Chondrocyte (in vitro differentiated cells): ENCODE measurements around the gene NR5A1. TPM values are rescaled to one million over a fixed set of nuclear protein-coding genes. Genes with fewer than 3 reads are reported as not detected.

Experiments
- DNase-seq: peaks from one replicate; pipeline ENCODE4 v3.0.0; 2021; ENCODE audit warnings: mixed read lengths, low spot score
- H3K27ac Mint-ChIP-seq: one replicate; pipeline ENCODE4 v1.8.0; 2021; ENCODE audit warnings: mild to moderate bottlenecking, moderate library complexity, mixed read lengths; ENCODE audit not compliant: unreplicated experiment
- H3K27me3 Mint-ChIP-seq: 2 replicates; pipeline ENCODE4 v1.8.0; 2021; ENCODE audit warnings: low read depth, mixed read lengths
- H3K36me3 Mint-ChIP-seq: 2 replicates; pipeline ENCODE4 v1.8.0; 2021; ENCODE audit warnings: low read depth, mixed read lengths
- H3K4me1 Mint-ChIP-seq: 2 replicates; pipeline ENCODE4 v1.8.0; 2021; ENCODE audit warnings: low read depth, mild to moderate bottlenecking, mixed read lengths
- H3K4me3 Mint-ChIP-seq: one replicate; pipeline ENCODE4 v1.8.0; 2021; ENCODE audit warnings: mild to moderate bottlenecking, moderate library complexity, mixed read lengths; ENCODE audit not compliant: unreplicated experiment
- H3K9me3 Mint-ChIP-seq: 2 replicates; pipeline ENCODE4 v1.8.0; 2021; ENCODE audit warnings: low read depth, mixed read lengths
- total RNA-seq: library from RNA; stranded (reverse); gene quantifications from 3 replicates; pipeline ENCODE4 v1.2.1, GENCODE V29; 2021
- TF ChIP-seq, protein P1 (sequence below): fragments of 200-600 bp; sonication (generic); IDR thresholded peaks from 2 replicates; pipeline ENCODE4 v1.5.0; 2021; ENCODE audit warnings: antibody characterized with exemption, mild to moderate bottlenecking, moderate library complexity

Gene NR5A1
- total RNA-seq, 1 donor from 2014 or later, result not detected

DNA sequence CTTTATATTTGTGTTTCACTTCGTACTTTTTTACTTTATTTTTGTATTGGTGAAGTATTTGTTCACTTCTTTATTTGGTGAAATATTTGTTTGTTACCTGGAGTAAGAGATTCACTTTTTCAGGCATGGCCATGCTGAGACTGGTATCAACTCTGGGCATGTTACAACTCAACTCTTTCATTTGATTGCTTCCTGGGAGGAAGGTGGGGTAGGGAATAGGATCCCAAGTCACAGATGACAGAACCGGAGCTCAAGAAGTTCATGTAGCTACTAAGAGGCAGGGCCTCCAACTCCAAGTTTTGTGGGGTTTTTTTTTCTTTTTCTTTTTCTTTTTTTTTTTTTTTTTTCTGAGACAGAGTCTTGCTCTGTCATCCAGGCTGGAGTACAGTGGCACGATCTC lies 63.0 kb downstream of the NR5A1 start:
- DNase-seq, result no peak
- Mint-ChIP-seq H3K27me3 (peaks cover 7% of the 10 kb centered on the region), H3K27ac (no peak overlapping the region), H3K36me3 (no peaks in the 10 kb centered on the region), H3K9me3 (no peaks in the 10 kb centered on the region), H3K4me3 (no peak overlapping the region), H3K4me1 (no peaks in the 10 kb centered on the region)
- TF ChIP-seq, protein P1, sequence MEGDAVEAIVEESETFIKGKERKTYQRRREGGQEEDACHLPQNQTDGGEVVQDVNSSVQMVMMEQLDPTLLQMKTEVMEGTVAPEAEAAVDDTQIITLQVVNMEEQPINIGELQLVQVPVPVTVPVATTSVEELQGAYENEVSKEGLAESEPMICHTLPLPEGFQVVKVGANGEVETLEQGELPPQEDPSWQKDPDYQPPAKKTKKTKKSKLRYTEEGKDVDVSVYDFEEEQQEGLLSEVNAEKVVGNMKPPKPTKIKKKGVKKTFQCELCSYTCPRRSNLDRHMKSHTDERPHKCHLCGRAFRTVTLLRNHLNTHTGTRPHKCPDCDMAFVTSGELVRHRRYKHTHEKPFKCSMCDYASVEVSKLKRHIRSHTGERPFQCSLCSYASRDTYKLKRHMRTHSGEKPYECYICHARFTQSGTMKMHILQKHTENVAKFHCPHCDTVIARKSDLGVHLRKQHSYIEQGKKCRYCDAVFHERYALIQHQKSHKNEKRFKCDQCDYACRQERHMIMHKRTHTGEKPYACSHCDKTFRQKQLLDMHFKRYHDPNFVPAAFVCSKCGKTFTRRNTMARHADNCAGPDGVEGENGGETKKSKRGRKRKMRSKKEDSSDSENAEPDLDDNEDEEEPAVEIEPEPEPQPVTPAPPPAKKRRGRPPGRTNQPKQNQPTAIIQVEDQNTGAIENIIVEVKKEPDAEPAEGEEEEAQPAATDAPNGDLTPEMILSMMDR, result no peak

DNA sequence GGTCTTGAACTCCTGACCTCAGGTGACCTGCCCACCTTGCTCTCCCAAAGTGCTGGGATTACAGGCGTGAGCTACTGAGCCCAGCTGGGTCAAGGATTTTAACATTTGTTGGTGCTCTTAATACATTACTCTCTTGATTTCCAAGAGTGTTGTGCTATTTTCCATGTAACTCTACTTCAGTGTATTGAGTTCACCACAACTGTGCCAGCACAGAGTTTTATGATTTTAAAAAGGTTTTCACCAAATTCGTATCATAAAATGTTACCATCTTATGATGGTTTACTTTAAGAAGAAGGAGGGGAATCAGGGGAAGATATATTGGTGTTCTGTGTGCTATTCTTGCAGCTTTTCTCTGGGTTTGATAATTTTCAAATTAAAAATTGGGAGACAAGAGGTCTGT lies 63.6 kb downstream of the NR5A1 start:
- Mint-ChIP-seq H3K4me3 (no peak overlapping the region), H3K27me3 (peaks cover 7% of the 10 kb centered on the region), H3K4me1 (no peaks in the 10 kb centered on the region), H3K9me3 (no peaks in the 10 kb centered on the region), H3K27ac (no peak overlapping the region), H3K36me3 (no peaks in the 10 kb centered on the region)
- TF ChIP-seq, protein P1, result no peak
- DNase-seq, result no peak

DNA sequence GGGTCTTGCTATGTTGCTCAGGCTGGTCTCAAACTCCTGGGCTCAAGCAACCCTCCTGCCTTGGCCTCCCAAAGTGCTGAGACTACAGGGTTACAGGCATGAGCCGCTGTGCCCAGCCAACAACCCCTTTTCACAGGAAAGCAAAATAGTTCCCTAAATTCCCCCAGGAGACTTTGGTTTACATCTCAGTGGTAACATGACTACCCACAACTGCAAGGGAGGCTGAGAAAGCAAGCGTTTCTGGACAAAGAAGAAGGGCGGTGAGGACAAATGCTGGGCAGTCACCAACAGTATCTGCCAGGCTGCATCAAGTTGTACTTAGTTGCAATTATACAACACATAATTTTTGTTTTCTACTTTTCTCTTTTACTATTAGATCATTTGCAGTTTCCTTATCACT lies 64.4 kb downstream of the NR5A1 start:
- H3K4me1 Mint-ChIP-seq, result no peaks in the 10 kb centered on the region
- no peak for DNase-seq
- H3K27ac Mint-ChIP-seq, result no peak overlapping the region
- TF ChIP-seq, protein P1, result no peak
- no peaks in the 10 kb centered on the region for H3K9me3 Mint-ChIP-seq
- no peaks in the 10 kb centered on the region for H3K36me3 Mint-ChIP-seq
- H3K27me3 Mint-ChIP-seq, result peaks cover 7% of the 10 kb centered on the region
- H3K4me3 Mint-ChIP-seq, result no peak overlapping the region

DNA sequence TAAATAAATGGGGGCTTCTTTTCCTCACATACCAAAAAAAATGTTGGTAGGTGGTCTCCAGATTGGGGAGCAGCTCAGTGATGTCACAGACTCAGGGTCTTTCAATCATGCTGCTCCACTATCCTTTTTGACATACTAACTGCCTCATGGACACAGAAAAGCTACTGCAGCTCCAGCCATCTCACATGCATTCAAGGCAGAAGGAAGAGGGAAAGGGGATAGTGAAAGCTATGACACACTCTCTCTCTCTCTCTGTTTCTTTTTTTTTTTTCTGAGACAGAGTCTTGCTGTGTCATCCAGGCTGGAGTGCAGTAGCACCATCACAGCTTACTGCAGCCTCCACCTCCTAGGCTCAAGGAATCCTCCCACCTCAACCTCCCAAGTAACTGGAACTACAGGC lies 64.8 kb downstream of the NR5A1 start:
- Mint-ChIP-seq H3K27me3 (peaks cover 7% of the 10 kb centered on the region), H3K4me1 (no peaks in the 10 kb centered on the region), H3K36me3 (no peaks in the 10 kb centered on the region), H3K27ac (no peak overlapping the region), H3K4me3 (no peak overlapping the region), H3K9me3 (no peaks in the 10 kb centered on the region)
- TF ChIP-seq, protein P1, result no peak
- DNase-seq, result no peak

DNA sequence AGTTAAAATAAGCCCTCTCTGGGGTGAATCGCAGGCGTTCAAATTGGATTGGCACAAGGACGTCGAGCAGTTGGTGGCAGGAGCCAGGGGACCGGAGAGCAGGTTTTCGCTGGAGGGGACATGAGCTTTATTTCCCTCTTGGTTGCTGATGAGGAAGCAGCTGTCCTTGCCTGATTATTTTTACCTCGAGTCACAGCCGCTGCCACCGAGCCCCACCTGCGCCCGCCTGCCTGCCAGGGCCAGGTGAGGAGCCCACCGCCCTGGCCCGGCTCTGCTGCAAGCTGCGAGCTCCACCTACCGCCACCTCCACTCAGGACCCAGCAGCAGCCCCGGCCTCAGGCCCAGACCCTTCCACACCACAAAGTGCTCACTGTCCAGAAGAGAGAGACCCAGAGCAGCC lies 65.9 kb downstream of the NR5A1 start:
- Mint-ChIP-seq H3K4me3 (no peak overlapping the region), H3K9me3 (no peaks in the 10 kb centered on the region), H3K4me1 (no peaks in the 10 kb centered on the region), H3K36me3 (no peaks in the 10 kb centered on the region), H3K27me3 (peaks cover 7% of the 10 kb centered on the region), H3K27ac (no peak overlapping the region)
- DNase-seq, result peak; percentile 82
- TF ChIP-seq, protein P1, result no peak
